Activated B cell treated with CpG ODN at 0.5 μM for 24 hours (primary cell): ENCODE results near the gene SPACA6. TPM values are rescaled to one million over a fixed set of nuclear protein-coding genes. Genes with fewer than 3 reads are reported as not detected.

Experiments used
- ATAC-seq: fragments of 200-7000 bp; cut with Tn5 transposase; one replicate; pipeline ENCODE4 v1.10.0; 2021; ENCODE audit warnings: low read depth, mild to moderate bottlenecking, moderate library complexity
- CTCF ChIA-PET: fragments of 350-600 bp; sonication (Branson Sonifier 250); formaldehyde crosslinking; loops from one replicate; lab custom pipeline; 2021; ENCODE audit warnings: antibody characterized with exemption; lab: Charles Lee
- POLR2A ChIA-PET: fragments of 350-600 bp; sonication (Branson Sonifier 250); formaldehyde crosslinking; loops from one replicate; lab custom pipeline; 2021; ENCODE audit warnings: antibody characterized with exemption; lab: Charles Lee
- DNase-seq: peaks from one replicate; pipeline ENCODE4 v3.0.0; 2022
- H3K27ac Mint-ChIP-seq: one replicate; pipeline ENCODE4 v1.8.0; 2020; ENCODE audit warnings: mixed read lengths
- H3K27me3 Mint-ChIP-seq: one replicate; pipeline ENCODE4 v1.8.0; 2021; ENCODE audit warnings: mixed read lengths
- H3K36me3 Mint-ChIP-seq: one replicate; pipeline ENCODE4 v1.8.0; 2021; ENCODE audit warnings: low read depth, mixed read lengths
- H3K4me1 Mint-ChIP-seq: one replicate; pipeline ENCODE4 v1.8.0; 2021; ENCODE audit warnings: mixed read lengths
- H3K4me3 Mint-ChIP-seq: one replicate; pipeline ENCODE4 v1.8.0; 2020; ENCODE audit warnings: mild to moderate bottlenecking, mixed read lengths
- H3K9me3 Mint-ChIP-seq: one replicate; pipeline ENCODE4 v1.8.0; 2020; ENCODE audit warnings: mixed read lengths
- CTCF ChIP-seq: fragments of 200-600 bp; IDR thresholded peaks from one replicate; pipeline ENCODE4 v1.8.0; 2022; ENCODE audit warnings: antibody characterized with exemption, mild to moderate bottlenecking
- intact Hi-C: fragments of 100-400 bp; cut with micrococcal nuclease; formaldehyde crosslinking; loops from one replicate; pipeline ENCODE4 v1.15.1; 2024
- total RNA-seq: library from RNA; stranded (reverse); gene quantifications from 2 replicates; pipeline ENCODE4 v1.2.3, GENCODE V29; 2022

Gene SPACA6
- total RNA-seq, 1 donor from 2014 or later, result 3.2 TPM

- POLR2A ChIA-PET, result no interaction called here
- peaks cover 45% of the 10 kb centered on the region for H3K27me3 Mint-ChIP-seq
These were observed 31.4 kb downstream of the SPACA6 start for GRCh38 chr19:51724543-51724942.

GRCh38 chr19:51726049-51726448 lies 32.9 kb downstream of the SPACA6 start:
- Mint-ChIP-seq H3K9me3 (peaks cover 5% of the 10 kb centered on the region), H3K27ac (no peak overlapping the region), H3K36me3 (no peaks in the 10 kb centered on the region), H3K4me1 (peaks cover 5% of the 10 kb centered on the region), H3K4me3 (no peak overlapping the region), H3K27me3 (peaks cover 36% of the 10 kb centered on the region)
- no peak for ATAC-seq
- ChIA-PET POLR2A (no interaction called here), CTCF (no interaction called here)
- intact Hi-C loops, result no loop called here
- TF ChIP-seq CTCF, result no peak
- DNase-seq, result no peak

More at GRCh38 chr19:51724543-51724942, 31.4 kb downstream of the SPACA6 start:
- no peak for DNase-seq
- Mint-ChIP-seq H3K36me3 (no peaks in the 10 kb centered on the region), H3K4me1 (peaks cover 5% of the 10 kb centered on the region), H3K9me3 (peaks cover 2% of the 10 kb centered on the region), H3K4me3 (no peak overlapping the region), H3K27ac (no peak overlapping the region)
- TF ChIP-seq CTCF, result no peak
- intact Hi-C loops, result no loop called here
- CTCF ChIA-PET, result no interaction called here
- ATAC-seq, result no peak

DNA sequence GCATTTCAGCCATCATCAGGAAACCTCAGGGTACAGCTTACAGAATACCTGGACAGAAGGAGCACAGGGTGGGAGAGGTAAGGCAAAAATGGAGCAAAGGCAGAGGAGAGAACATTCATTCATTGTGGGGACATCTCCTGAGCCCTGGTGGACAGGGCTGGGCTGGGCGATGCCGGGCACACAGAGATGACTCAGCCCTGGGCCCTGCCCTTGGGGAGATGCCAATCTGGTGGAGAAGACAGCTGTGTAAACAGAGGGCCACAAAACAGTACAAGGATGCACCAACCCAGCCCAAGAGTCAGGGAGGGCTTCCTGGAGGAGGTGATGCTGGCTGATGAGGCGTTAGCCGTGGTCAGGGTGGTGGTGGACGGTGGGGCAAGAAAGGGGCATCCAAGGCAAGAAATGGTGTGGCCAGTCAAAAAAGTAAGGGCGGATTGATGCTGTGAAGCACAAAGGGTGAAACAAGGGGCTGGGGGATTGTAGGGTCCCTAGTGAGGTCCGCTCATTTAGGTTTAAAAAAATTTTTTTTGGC lies 34.3 kb downstream of the SPACA6 start:
- no peak overlapping the region for H3K27ac Mint-ChIP-seq
- ATAC-seq, result no peak
- H3K36me3 Mint-ChIP-seq, result no peaks in the 10 kb centered on the region
- ChIA-PET POLR2A (no interaction called here), CTCF (no interaction called here)
- H3K9me3 Mint-ChIP-seq, result peaks cover 12% of the 10 kb centered on the region
- H3K27me3 Mint-ChIP-seq, result peaks cover 36% of the 10 kb centered on the region
- no peak for DNase-seq
- TF ChIP-seq CTCF, result no peak
- H3K4me1 Mint-ChIP-seq, result peaks cover 3% of the 10 kb centered on the region
- H3K4me3 Mint-ChIP-seq, result no peak overlapping the region
- intact Hi-C loops, result no loop called here

DNA sequence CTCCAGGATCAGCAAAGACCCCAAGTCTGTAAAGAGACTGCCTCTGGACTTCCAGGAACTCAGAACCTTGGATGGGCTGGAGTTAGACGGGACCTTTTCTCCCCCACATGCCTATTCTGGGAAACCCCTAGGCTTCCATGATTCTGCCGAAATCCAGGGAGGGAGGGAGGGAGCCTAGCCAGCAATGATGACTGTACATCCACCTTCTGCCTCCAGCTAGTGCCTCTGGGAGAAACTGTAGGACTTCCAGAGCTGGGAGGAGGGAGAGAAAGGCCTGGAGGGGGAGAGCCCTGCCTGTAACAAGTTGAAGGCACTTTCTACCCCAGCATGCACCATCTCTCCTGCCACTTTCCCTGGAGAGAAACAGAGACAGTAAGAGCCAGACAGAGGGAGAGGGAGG lies 36.7 kb downstream of the SPACA6 start:
- no peak overlapping the region for H3K27ac Mint-ChIP-seq
- DNase-seq (no peak), ATAC-seq (no peak)
- TF ChIP-seq CTCF, result no peak
- peaks cover 29% of the 10 kb centered on the region for H3K27me3 Mint-ChIP-seq
- ChIA-PET POLR2A (no interaction called here), CTCF (no interaction called here)
- intact Hi-C loops, result no loop called here
- no peaks in the 10 kb centered on the region for H3K4me1 Mint-ChIP-seq
- H3K4me3 Mint-ChIP-seq, result no peak overlapping the region
- H3K9me3 Mint-ChIP-seq, result peaks cover 10% of the 10 kb centered on the region
- no peaks in the 10 kb centered on the region for H3K36me3 Mint-ChIP-seq

GRCh38 chr19:51733742-51734522 lies 40.8 kb downstream of the SPACA6 start:
- POLR2A ChIA-PET, result no interaction called here
- no peak overlapping the region for H3K27ac Mint-ChIP-seq
- DNase-seq (no peak), ATAC-seq (no peak)
- intact Hi-C loops, result no loop called here
- H3K4me3 Mint-ChIP-seq, result no peak overlapping the region
- TF ChIP-seq CTCF, result no peak
- CTCF ChIA-PET, result no interaction called here
- H3K9me3 Mint-ChIP-seq, result peaks cover 10% of the 10 kb centered on the region
- H3K4me1 Mint-ChIP-seq, result no peaks in the 10 kb centered on the region
- H3K36me3 Mint-ChIP-seq, result no peaks in the 10 kb centered on the region
- H3K27me3 Mint-ChIP-seq, result peaks cover 25% of the 10 kb centered on the region
